Measurements from ENCODE around the gene WDR62.
A peak's percentile ranks its signal among the peaks of the same experiment; 100 is the strongest.

The WDR62 gene

DNA sequence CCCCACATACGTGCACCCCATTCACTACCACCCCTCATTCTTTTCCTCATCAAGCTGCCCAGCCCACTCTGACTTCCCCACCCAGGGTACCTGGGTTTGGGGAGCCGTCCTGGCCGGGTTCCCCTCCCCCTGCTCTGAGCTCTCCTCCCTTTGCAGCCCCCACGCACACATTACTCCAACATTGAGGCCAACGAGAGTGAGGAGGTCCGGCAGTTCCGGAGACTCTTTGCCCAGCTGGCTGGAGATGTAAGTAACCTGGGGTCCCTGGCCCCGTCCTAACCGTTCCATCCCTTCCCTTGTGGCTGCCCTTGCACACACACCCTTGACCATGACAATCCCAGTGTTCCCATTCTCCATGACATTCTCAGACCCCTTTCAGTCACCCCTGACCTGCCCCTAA, 87.8 kb downstream of the WDR62 start:
- TF ChIP-seq, protein P1, sequence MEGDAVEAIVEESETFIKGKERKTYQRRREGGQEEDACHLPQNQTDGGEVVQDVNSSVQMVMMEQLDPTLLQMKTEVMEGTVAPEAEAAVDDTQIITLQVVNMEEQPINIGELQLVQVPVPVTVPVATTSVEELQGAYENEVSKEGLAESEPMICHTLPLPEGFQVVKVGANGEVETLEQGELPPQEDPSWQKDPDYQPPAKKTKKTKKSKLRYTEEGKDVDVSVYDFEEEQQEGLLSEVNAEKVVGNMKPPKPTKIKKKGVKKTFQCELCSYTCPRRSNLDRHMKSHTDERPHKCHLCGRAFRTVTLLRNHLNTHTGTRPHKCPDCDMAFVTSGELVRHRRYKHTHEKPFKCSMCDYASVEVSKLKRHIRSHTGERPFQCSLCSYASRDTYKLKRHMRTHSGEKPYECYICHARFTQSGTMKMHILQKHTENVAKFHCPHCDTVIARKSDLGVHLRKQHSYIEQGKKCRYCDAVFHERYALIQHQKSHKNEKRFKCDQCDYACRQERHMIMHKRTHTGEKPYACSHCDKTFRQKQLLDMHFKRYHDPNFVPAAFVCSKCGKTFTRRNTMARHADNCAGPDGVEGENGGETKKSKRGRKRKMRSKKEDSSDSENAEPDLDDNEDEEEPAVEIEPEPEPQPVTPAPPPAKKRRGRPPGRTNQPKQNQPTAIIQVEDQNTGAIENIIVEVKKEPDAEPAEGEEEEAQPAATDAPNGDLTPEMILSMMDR (conservative IDR thresholded peaks at IDR 0.05): no peak
- H3K27ac ChIP-seq: peak overlapping the region; percentile 99; the same call in 1 of the 2 replicates

DNA sequence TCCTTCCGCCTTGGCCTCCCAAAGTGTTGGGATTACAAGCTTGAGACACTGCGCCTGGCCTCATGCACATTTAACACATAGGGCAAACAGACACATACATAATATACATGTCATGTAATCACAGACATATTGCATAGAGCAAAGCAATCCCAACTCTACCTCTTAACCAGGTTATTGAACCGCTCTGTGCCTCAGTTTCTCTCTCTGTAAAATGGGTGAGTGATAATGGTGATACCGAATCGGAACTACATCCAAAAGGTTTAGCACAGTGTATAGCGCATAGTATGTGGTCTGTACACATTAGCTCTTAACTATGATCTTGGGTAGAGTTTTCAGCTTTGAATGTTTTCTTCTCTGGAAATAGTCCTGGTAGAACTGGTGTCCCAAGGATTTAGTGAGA, 89.9 kb downstream of the WDR62 start:
- no peak overlapping the region for H3K27ac ChIP-seq
- TF ChIP-seq, protein P1 (conservative IDR thresholded peaks at IDR 0.05): no peak

- H3K27ac ChIP-seq: no peak overlapping the region; the same call in 1 of the 2 replicates
- TF ChIP-seq, protein P1 (conservative IDR thresholded peaks at IDR 0.05): no peak
These were observed 95.1 kb downstream of the WDR62 start for GRCh38 chr19:36149673-36150406.

DNA sequence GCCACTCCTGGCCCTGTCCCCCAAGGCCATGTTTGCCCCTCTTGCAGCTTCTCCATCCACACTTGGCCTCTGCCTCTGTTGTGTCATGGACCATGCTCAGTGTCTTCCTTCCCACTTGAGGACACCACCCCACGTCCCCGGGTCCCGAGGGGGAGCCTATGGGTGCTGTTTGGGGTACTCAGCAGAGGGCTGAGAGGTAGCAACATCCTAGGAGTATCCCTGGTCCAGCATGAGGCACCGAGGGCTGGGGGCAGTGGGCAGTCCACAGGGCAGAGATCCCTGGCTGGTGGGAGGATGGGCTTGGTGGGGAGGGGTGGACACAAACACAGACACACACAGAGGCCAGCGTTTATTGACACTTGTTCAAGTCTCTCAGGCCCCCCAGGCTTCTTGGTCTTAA, 95.9 kb downstream of the WDR62 start:
- TF ChIP-seq, protein P1 (conservative IDR thresholded peaks at IDR 0.05): no peak

DNA sequence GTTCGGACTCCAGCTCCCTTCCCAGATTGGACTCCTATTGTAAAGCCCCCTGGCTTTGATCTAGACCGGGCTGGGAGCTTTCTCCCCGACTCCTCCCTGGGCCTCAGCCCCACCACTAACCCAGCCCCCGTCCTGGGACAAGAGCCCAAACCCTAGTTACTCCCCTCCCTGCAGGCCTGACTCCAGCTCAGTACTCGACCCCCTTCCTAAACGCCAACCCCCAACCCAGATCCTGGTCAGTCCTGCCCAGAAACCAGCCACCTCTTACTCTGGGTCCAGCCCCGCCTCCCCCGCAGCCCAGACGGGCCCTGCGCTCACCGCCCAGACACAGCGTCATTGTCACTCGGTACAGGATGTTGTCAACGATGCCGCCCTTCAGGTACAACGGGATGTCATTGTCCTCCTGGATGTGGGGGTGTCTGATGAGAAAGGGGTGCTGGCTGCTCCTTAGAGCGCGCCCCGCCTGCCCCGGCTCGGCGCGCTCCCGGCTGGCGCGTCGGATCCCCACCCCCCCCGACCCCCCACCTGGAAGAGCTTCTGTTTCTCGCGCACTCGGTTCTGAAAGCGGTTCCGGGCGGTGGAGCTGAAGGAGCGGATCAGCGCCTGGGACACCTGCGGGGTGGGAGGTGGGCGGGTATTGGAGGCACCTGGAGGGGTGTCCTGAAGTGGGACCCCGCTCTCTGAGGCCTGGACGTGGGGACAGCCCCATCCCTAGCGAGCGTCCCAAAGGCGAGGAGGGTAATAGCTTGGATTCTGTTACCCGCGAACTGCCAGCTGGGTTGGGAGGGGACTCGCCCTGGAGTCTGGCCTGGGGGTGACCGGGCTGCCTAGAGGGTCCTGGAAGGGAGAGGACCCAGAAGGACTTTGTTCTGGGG, 96.7 kb downstream of the WDR62 start:
- H3K27ac ChIP-seq: no peak overlapping the region
- TF ChIP-seq, protein P1 (conservative IDR thresholded peaks at IDR 0.05): no peak

More for the DNA sequence above, 95.9 kb downstream of the WDR62 start:
- H3K27ac ChIP-seq: no peak overlapping the region; the same call in 1 of the 2 replicates

GRCh38 chr19:36152019-36152351, 97.3 kb downstream of the WDR62 start:
- TF ChIP-seq, protein P1 (conservative IDR thresholded peaks at IDR 0.05): no peak
- no peak overlapping the region for H3K27ac ChIP-seq

DNA sequence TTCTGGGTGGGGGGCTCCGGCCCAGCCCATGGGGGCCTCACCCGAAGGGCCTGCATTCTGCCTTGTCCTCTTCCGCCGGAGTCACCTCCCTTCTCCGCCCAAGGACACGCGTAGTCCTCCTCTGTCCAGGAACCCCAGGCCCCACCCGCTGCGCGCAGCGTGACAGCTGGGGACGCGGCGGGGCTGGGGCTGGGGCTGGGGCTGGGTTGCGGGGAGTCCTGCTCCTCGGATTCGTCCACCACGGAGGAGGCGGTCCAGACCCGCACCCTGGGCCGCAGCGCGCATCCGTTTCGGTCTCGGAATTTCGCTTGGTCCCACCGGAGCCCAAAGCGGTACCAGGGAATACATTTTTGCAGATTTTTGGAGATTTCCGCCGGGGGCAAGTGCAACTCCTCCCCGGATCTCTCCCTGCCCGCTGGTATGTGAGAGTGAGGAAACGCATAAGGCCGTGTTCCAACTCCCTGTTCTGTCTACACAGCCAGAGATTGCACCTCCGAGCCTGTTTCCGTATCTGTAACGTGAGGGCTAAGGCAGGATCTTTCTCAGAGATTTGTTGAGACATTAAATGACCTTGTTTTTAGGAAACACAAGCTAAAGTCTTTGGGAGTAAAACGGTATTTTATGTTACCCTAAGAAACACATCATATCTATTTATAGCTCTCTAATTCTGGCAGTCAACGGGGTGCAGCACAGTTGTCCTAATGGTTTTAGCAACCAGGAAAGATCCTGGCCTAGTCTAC, 97.8 kb downstream of the WDR62 start, which contains the start of gene COX7A1:
Gene COX7A1, minus strand, starts transcription at position 96 of the 740 bp plus-strand sequence. Its CDS starts 40 bp downstream, at position 56.
- TF ChIP-seq, protein P1 (conservative IDR thresholded peaks at IDR 0.05): no peak
- no peak within 1 kb of the TSS for H3K27ac ChIP-seq
